ENCODE data around the gene DNAJC22. TPM values are rescaled to one million over a fixed set of nuclear protein-coding genes. Genes with fewer than 3 reads are reported as not detected.

Gene DNAJC22
- total RNA-seq, 1 experiment from 2014 or later, result 7.9 TPM

- no peak for DNase-seq (ENCODE audit: low read depth)
These were observed 1.4 kb upstream of the DNAJC22 start for GRCh38 chr12:49345051-49345824.

GRCh38 chr12:49345825-49346658, 646 bp upstream of the DNAJC22 start:
- DNase-seq (ENCODE audit: low read depth), result no peak

- DNase-seq (ENCODE audit: low read depth), result peak; percentile 91
These were observed 864 bp downstream of the DNAJC22 start for GRCh38 chr12:49347311-49348193.

- no peak for DNase-seq (ENCODE audit: low read depth)
These were observed 2.1 kb downstream of the DNAJC22 start for GRCh38 chr12:49348781-49349180.

DNA sequence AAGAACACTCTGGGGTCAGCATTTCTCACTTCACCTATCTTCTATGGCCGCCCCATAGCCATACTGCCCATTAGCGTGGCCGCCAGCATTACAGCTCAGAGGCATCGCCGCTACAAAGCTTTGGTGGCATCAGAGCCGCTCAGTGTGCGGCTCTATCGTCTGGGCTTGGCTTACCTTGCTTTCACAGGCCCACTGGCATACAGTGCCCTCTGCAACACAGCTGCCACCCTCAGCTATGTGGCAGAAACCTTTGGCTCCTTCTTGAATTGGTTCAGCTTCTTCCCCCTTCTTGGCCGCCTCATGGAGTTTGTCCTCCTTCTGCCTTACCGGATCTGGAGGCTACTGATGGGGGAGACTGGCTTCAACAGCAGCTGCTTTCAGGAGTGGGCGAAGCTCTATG, 2.6 kb downstream of the DNAJC22 start:
- no peak for DNase-seq (ENCODE audit: low read depth)

DNA sequence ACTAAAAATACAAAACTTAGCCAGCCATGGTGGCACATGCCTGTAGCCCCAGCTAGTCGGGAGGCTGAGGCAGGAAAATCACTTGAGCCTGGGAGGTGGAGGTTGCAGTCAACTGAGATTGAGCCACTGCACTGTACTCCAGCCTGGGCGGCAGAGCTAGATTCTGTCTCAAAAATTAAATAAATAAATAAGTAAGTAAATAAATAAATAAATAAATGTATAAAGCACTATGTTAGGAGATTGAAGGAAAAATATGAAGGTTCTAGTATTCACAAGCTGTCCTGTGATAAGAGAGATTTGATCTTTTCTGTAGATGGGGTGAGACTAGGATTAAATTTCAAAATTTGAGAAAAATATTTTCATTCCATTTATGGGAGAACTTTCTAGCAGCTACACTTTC, 5.7 kb downstream of the DNAJC22 start:
- no peak for DNase-seq (ENCODE audit: low read depth)

- no peak for DNase-seq (ENCODE audit: low read depth)
These were observed 9.2 kb downstream of the DNAJC22 start for GRCh38 chr12:49355913-49356312.

GRCh38 chr12:49357103-49357678, 10.5 kb downstream of the DNAJC22 start:
- DNase-seq (ENCODE audit: low read depth), result peak; percentile 46

DNA sequence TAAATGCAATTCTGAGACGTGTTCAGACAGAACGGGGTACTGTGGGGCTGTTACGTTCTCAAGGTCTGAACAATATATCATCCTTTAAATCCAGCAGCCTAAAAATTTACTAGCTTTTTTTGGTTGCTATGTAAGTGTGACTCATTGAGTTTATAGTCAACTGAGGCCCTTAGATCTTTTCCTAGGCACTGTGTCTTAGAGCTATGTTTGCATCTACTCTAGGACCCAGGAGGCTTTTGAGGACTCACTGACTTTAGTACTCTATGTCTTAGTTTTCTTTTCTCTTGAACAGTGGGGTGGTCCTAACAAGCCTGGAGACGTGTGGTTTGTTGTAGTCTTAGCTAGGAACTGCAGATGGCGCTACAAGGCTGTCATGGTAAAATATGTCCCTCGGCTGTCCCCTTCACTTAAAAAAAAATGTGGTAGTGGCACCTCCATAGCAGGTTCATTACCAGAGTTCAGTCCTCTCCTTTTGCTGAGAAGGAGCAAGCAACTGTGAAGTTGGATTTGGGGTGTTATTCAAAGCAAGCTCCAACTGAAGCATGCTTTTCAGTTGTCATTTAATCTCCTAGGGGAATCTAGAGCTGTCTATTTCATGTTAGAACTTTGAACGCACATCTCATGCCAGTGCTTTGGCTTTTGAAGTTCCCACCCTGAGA, 11.9 kb downstream of the DNAJC22 start:
- peak; percentile 62 for DNase-seq (ENCODE audit: low read depth)

GRCh38 chr12:49359671-49360070, 13.0 kb downstream of the DNAJC22 start:
- DNase-seq (ENCODE audit: low read depth), result no peak

DNA sequence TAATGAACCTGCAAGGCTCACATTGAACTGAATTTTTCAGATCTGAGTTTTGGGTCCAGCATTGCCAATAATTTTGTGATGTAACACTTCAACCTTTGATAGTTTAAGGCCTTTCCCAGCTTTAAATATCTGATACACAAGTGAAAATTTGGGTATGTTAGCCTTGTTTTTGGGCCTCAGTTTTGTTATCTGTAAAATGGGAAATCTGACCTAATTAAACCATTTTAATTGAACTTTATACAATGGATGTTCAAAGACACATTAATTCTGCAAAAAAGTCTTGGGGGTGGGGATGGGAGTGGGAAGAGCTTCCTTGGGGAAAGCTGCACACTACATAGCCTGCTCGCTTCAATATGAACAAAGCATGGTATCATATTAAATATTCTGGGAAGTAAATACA, 15.4 kb downstream of the DNAJC22 start:
- DNase-seq (ENCODE audit: low read depth), result no peak

DNA sequence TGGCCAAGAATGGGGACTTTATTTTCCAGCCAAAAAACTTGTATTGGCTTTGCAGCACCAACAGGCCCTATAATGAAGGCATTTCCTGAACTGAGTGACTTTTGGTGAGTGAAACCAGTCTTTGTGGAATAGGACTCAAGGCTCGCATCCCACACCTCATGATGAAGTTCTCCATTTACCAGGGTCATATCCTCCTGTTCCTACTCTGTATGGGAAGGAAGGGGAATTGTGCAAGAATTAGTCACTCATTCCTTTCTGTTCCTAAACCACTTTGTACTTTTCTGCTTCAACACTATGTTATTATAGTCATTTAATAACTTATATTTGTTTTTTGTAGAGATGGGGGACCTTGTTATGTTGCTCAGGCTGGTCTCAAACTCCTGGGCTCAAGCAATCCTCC, 18.3 kb downstream of the DNAJC22 start:
- peak; percentile 53 for DNase-seq (ENCODE audit: low read depth)

DNA sequence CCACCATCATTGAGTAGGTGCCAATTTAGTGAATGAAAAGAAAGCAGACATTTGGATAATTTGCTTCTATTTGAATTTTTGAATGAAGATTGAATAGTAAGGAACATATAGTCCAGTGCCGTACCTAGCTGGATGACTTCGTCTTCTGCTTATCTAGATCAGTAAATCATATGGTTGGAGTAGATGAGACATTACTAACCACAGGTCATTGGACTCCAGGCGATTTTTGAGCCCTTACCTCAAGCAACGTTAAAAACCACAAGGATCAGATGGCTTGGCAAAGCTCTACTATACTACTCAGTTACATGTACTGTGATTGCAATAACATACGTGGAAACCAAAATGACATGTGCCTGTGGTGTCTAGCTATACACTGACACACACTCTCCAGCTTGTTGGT, 18.9 kb downstream of the DNAJC22 start:
- DNase-seq (ENCODE audit: low read depth), result peak; percentile 80

GRCh38 chr12:49366096-49366651, 19.5 kb downstream of the DNAJC22 start:
- DNase-seq (ENCODE audit: low read depth), result no peak

- DNase-seq (ENCODE audit: low read depth), result peak; percentile 92
These were observed 20.1 kb downstream of the DNAJC22 start for GRCh38 chr12:49366652-49367380.

- peak; percentile 21 for DNase-seq (ENCODE audit: low read depth)
These were observed 20.9 kb downstream of the DNAJC22 start, which contains the start of gene SPATS2 for GRCh38 chr12:49367381-49368239. SPATS2 (plus strand) TSS chr12:49367462; CDS start chr12:49461013, 93,551 bp downstream.

GRCh38 chr12:49368240-49368600, 21.5 kb downstream of the DNAJC22 start:
- no peak for DNase-seq (ENCODE audit: low read depth)

- DNase-seq (ENCODE audit: low read depth), result peak; percentile 44
These were observed 22.9 kb downstream of the DNAJC22 start for GRCh38 chr12:49369411-49370145.

All from RPMI7951 (cell line).